HEK293T (cell line): Measurements from ENCODE around the gene INHBC.

Experiments
- FOXA1 ChIP-seq: fragments of 450-650 bp; IDR thresholded peaks from 2 replicates; pipeline ENCODE4 v1.6.1; 2016; ENCODE audit warnings: mild to moderate bottlenecking
- FOXM1 ChIP-seq: fragments of 450-650 bp; IDR thresholded peaks from 2 replicates; pipeline ENCODE4 v1.6.1; 2017; ENCODE audit warnings: mild to moderate bottlenecking, borderline replicate concordance
- TARDBP ChIP-seq: fragments of 450-650 bp; IDR thresholded peaks from 2 replicates; pipeline ENCODE4 v1.6.1; 2016

GRCh38 chr12:57490126-57490525 lies 55.5 kb downstream of the INHBC start:
- TF ChIP-seq FOXM1: no peak
- TF ChIP-seq FOXA1: no peak
- TF ChIP-seq TARDBP: no peak
